GM21529 (cell line): ENCODE results near the gene ACTR1B.
"Not testable (repeated sequence)": the region's sequence is repeated elsewhere in the genome, so short reads cannot be mapped to it uniquely, and the experiment has no call there.

Source experiments
- ATAC-seq: cut with Tn5 transposase; IDR thresholded peaks from one replicate; pipeline ENCODE4 v1.9.1; 2021; ENCODE audit not compliant: unreplicated experiment

ACTR1B gene

DNA sequence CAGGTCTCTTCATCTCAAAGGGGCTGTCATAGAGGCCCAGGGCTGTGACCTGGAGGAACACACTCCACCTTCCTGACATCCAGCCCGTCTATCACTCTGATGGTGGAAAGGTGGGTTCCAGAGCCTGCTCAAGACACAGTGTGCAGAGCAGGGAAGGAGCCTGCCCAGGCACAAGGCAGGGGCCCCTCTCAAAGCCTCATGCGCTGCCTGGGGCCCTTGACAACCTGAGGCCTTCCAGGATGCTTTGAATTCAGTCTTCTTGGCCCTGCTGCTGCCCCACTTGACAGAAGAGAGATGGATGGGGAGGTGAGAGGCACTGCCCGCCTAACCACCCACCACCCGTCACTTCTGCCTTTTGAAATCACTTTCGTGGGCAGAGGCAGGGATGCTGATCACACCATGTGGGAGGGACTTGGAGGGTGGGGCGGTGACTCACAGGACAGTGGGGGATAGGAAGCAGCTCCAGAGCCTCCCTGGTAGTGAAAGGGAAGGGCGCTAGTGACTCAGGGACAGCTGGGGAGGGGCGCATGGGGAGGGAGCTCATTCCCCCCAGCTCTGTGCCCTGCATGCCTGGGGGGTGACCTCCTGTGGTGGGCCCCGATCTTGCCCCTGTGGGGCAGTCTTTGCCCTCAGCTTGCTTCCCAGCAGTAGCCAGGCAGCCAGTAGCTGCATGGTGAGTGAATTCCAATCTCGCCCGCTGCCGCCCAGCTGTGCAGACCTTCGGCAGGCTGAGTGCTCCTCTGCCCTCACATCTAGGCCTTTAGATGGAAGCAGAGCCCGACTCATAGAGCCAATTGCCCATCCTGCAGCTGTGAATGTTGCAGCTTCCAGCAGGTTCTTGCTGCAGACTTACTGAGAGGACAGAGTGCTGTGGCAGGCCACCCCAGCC lies 44.7 kb downstream of the ACTR1B start:
- not testable (repeated sequence) for ATAC-seq

DNA sequence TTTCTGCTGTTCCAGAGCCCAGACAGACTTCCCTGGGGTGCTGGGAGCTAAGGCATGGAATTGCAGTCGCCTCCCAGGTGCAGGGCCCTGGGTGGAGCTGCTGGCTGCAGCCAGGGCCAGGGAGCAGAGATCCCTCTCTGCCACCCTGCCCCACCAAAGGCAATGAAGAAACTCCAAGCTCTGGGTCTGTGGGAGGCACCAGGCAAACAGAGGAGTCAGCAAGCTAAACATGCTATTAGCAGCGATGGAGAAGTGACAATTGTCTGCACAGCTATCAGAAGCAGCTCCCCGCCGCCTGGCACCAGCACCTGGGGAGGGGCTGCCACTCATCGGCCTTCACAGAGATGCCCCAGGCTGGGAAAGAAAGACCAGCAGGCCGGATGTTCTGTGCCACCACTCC lies 45.9 kb downstream of the ACTR1B start:
- ATAC-seq, result no peak

DNA sequence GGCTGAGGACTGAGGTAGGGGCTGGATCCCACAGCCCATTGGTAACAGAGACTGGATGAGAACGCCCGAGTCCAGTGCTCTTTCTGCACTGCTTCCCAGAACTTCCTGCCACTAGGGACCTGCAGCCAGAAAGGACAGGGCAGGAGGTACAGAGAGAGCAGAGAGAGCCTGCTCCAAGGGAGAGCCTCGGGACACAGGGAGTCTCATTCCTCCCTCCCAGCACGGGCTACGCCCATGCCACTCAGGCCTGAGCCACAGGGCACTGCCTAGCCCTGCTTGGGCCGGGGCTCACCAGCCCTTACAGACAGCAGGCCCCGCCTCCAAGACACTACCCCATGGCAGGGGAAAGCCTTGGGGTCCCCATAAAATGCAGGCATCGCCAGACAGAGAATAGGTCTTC lies 48.1 kb downstream of the ACTR1B start:
- not testable (repeated sequence) for ATAC-seq

DNA sequence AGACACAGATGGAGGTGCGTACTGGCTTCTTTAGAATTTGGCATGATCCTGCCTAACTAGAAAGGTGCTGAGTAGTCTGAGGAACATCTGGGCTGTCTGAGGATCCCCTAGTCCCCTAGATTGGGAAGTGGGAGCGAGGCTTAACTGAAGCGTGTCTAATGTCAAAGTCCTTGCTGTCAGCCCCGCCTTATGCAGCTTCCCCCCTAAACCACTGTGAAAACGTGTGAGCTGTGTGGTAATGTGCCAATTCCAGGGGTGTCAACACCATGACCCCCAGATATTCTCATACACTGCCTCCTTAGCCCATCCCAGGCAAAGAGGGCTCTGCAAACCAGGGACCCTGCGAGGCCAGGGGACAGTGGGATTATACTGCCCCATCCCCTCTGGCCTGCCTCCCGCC lies 51.9 kb downstream of the ACTR1B start:
- ATAC-seq, result not testable (repeated sequence)

DNA sequence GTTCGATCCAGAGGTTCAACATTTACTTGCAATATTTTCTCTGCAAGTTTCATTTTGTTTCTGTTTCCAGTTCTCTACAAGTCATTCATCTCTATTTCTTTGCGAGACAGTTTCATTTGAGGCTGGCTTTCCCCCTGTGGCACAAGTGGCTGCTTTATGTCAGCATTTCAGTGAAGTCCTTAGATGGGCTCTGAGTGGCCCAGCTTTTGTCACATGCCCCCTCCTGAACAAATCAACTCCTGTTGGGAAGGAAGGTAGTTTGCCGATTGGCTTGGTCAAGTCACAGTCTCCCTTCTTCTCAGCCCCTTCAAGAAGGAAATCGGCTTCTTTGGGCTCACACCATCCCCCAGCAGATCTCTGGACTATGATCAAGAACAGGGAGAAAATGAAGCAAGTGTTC lies 55.1 kb downstream of the ACTR1B start:
- ATAC-seq, result not testable (repeated sequence)
